Naive B cell (primary cell): ENCODE data around the gene RAB21. TPM values are rescaled to one million over a fixed set of nuclear protein-coding genes. Genes with fewer than 3 reads are reported as not detected.
"Not testable (repeated sequence)": the region's sequence is repeated elsewhere in the genome, so short reads cannot be mapped to it uniquely, and the experiment has no call there.

Experiments
- ATAC-seq, 2 donors: fragments of 150-1000 bp; cut with Tn5 transposase; 2 replicates each; pipeline ENCODE4 v1.10.0; 2021; ENCODE audit warnings: low read depth in 2 of 2, mild to moderate bottlenecking in 2 of 2, moderate library complexity in 2 of 2
- DNase-seq: peaks from one replicate; pipeline ENCODE4 v3.0.0; 2022
- H3K27ac Mint-ChIP-seq, 6 donors: one replicate each; pipeline ENCODE4 v1.8.0; 2020 to 2022; ENCODE audit warnings: mild to moderate bottlenecking in 6 of 6, mixed read lengths in 6 of 6, moderate library complexity in 5 of 6, inconsistent platforms in 2 of 6
- H3K27me3 Mint-ChIP-seq, 3 donors: one replicate each; pipeline ENCODE4 v1.8.0; 2021 to 2022; ENCODE audit warnings: mixed read lengths in 3 of 3, mild to moderate bottlenecking in 1 of 3
- H3K36me3 Mint-ChIP-seq, 2 donors: one replicate each; pipeline ENCODE4 v1.8.0; 2020 to 2022; ENCODE audit warnings: mixed read lengths in 2 of 2, inconsistent platforms in 1 of 2, mild to moderate bottlenecking in 1 of 2
- H3K4me1 Mint-ChIP-seq, 3 donors: one replicate each; pipeline ENCODE4 v1.8.0; 2020 to 2022; ENCODE audit warnings: mixed read lengths in 3 of 3, inconsistent platforms in 1 of 3, mild to moderate bottlenecking in 1 of 3, moderate library complexity in 1 of 3
- H3K4me3 Mint-ChIP-seq, 8 donors: one replicate each; pipeline ENCODE4 v1.8.0; 2020 to 2022; ENCODE audit warnings: mild to moderate bottlenecking in 8 of 8, mixed read lengths in 8 of 8, moderate library complexity in 8 of 8, inconsistent platforms in 2 of 8
- H3K9me3 Mint-ChIP-seq, 7 donors: one replicate each; pipeline ENCODE4 v1.8.0; 2020 to 2022; ENCODE audit warnings: mixed read lengths in 7 of 7, mild to moderate bottlenecking in 5 of 7, inconsistent platforms in 2 of 7, moderate library complexity in 1 of 7
- polyA plus RNA-seq, 6 donors: library from polyadenylated mRNA; unstranded; fragments of 300-500 nt; fragmentation: Illumina TruSeq; gene quantifications; one replicate each; pipeline ENCODE4 v1.2.3, GENCODE V29; 2021; ENCODE audit warnings: low read depth in 6 of 6

Gene RAB21
- polyA plus RNA-seq, 6 donors from 2014 or later, result 33.1 to 61.4 (median 37.1) TPM

DNA sequence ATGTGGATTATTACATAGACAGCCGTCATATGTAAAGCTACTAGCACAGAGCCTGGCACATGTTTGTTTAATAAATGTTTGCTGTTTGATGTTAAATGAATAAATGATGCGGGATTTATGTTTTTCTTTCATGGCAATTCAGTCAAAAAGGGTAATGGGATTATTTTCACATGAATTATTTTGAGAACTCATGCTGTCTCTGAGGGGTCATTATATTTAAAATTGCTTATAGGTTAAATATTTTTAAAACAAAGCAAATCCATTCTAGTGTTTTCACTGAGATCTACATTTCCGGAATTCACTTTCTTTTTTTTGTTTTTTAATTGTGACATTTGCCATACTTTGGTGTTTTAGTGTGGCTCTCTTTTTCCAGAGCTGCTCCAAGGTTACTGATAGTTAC, 5.3 kb downstream of the RAB21 start:
- H3K4me3 Mint-ChIP-seq, result peak overlapping the region in 1 of 8 donors; percentile 68
- H3K9me3 Mint-ChIP-seq, result peaks cover 0 to 36% (median 25%) of the 10 kb centered on the region in 7 donors
- no peak for ATAC-seq
- H3K36me3 Mint-ChIP-seq, result peaks cover 32 to 34% of the 10 kb centered on the region in 2 donors
- DNase-seq, result no peak
- peaks cover 32 to 59% (median 54%) of the 10 kb centered on the region in 3 donors for H3K4me1 Mint-ChIP-seq
- H3K27ac Mint-ChIP-seq, result peak overlapping the region in 1 of 6 donors; percentile 58
- H3K27me3 Mint-ChIP-seq, result no peaks in the 10 kb centered on the region

GRCh38 chr12:71760471-71760870, 5.8 kb downstream of the RAB21 start:
- DNase-seq (no peak), ATAC-seq (no peak)
- Mint-ChIP-seq H3K4me3 (peak overlapping the region in 1 of 8 donors; percentile 25), H3K27ac (peak overlapping the region in 2 of 6 donors; percentile 21 to 58), H3K4me1 (peaks cover 38 to 62% (median 60%) of the 10 kb centered on the region in 3 donors), H3K27me3 (no peaks in the 10 kb centered on the region), H3K36me3 (peaks cover 38 to 39% of the 10 kb centered on the region in 2 donors), H3K9me3 (peaks cover 0 to 36% (median 25%) of the 10 kb centered on the region in 7 donors)

GRCh38 chr12:71761354-71761753, 6.7 kb downstream of the RAB21 start:
- Mint-ChIP-seq H3K4me1 (peaks cover 36 to 62% (median 58%) of the 10 kb centered on the region in 3 donors), H3K36me3 (peaks cover 38 to 41% of the 10 kb centered on the region in 2 donors), H3K27ac (peak overlapping the region in 1 of 6 donors; percentile 58), H3K9me3 (peaks cover 0 to 36% (median 25%) of the 10 kb centered on the region in 7 donors)
- not testable (repeated sequence) for ATAC-seq, H3K4me3 Mint-ChIP-seq, H3K27me3 Mint-ChIP-seq, DNase-seq

DNA sequence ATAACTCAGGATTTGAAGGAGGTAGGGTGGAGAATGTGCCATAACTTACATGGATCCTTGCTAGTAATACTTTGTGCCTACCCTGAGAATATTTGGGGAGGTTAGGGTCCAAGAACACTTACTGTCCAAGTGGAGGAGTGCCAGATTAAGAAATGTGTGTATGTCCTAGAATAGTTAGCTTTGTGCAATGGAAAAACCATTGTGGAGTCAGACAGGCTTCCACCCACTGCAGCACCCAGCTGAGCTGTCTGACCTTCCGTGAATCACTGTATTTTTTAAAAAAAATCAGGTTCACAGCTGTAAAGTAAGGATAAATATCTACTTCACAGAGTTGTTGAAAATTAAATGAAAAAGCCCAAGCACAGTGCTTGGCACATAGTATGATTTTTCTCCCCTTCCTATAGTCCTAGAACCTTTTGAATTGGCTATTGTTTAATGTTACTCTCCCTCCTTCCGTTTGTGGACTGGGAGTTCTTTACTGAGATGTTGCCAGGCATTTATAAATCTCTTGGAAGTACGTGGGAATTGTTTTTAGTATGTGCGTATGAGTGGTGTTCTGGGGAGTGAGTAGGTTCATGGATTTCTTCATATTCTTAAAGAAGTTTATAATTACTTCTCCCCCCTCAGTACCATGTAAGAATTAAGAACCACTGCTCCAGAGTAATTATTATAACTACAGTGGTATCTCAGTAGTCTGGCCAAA, 9.2 kb downstream of the RAB21 start:
- H3K36me3 Mint-ChIP-seq, result peaks cover 36 to 38% of the 10 kb centered on the region in 2 donors
- peak overlapping the region in 2 of 6 donors; percentile 29 to 68 for H3K27ac Mint-ChIP-seq
- peak overlapping the region in 1 of 8 donors; percentile 71 for H3K4me3 Mint-ChIP-seq
- H3K27me3 Mint-ChIP-seq, result no peaks in the 10 kb centered on the region
- DNase-seq, result no peak
- H3K4me1 Mint-ChIP-seq, result peaks cover 44 to 65% (median 58%) of the 10 kb centered on the region in 3 donors
- H3K9me3 Mint-ChIP-seq, result peaks cover 0 to 35% (median 25%) of the 10 kb centered on the region in 7 donors
- ATAC-seq, result no peak

DNA sequence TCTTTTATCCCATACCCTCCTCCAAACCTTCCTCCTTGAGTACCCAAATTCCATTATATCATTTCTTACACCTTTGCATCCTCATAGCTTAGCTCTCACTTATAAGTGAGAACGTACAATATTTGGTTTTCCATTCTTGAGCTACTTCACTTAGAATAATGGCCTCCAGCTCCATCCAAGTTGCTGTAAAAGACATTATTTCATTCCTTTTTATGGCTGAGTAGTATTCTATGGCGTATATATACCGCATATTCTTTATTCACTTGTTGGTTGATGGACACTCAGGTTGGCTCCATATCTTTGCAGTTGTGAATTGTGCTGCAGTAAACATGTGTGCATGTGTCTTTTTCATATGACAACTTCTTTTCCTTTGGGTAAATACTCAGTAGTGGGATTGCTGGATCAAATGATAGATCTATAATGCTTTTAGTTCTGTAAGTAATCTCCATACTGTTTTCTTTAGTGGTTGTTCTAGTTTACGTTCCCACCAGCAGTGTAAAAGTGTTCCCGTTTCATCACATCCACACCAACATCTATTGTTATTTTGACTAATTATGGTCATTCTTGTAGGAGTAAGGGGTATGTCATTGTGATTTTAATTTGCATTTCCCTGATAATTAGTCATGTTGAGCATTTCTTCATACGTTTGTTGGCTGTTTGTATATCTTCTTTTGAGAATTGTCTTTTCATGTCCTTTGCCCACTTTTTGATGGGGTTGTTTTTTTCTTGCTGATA, 10.1 kb downstream of the RAB21 start:
- peak overlapping the region in 2 of 6 donors; percentile 39 for H3K27ac Mint-ChIP-seq
- ATAC-seq, result no peak
- H3K9me3 Mint-ChIP-seq, result peaks cover 0 to 25% (median 17%) of the 10 kb centered on the region in 7 donors
- H3K4me1 Mint-ChIP-seq, result peaks cover 44 to 63% (median 55%) of the 10 kb centered on the region in 3 donors
- peaks cover 27 to 28% of the 10 kb centered on the region in 2 donors for H3K36me3 Mint-ChIP-seq
- no peaks in the 10 kb centered on the region for H3K27me3 Mint-ChIP-seq
- no peak overlapping the region for H3K4me3 Mint-ChIP-seq
- no peak for DNase-seq

DNA sequence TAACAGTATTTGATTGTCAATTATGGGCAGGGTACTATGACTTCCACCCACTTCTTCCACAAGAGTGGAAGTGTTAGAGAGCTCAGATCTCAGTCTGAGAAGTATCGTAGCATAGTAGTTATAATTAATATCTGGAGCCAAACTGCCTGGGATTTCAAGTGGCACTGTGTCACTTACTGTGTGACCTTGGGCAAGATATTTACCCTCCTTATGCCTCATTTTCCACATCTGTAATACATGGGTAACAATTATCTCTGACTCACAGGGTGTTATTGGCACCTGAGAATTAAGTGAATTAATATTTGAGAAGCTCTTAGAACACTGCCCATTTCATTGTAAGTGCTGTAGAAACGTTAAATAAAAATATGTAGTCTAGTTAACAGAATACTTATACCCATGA, 11.5 kb downstream of the RAB21 start:
- Mint-ChIP-seq H3K27ac (peak overlapping the region in 2 of 6 donors; percentile 11 to 43), H3K4me1 (peaks cover 44 to 59% (median 49%) of the 10 kb centered on the region in 3 donors), H3K36me3 (peaks cover 16 to 23% of the 10 kb centered on the region in 2 donors), H3K27me3 (no peaks in the 10 kb centered on the region), H3K9me3 (peaks cover 0 to 13% (median 4%) of the 10 kb centered on the region in 7 donors), H3K4me3 (no peak overlapping the region)
- DNase-seq (no peak), ATAC-seq (no peak)

- ATAC-seq (no peak), DNase-seq (no peak)
- Mint-ChIP-seq H3K4me1 (peaks cover 44 to 59% (median 52%) of the 10 kb centered on the region in 3 donors), H3K27ac (peak overlapping the region in 2 of 6 donors; percentile 11 to 41), H3K36me3 (peaks cover 17 to 23% of the 10 kb centered on the region in 2 donors), H3K9me3 (peaks cover 0 to 13% (median 2%) of the 10 kb centered on the region in 7 donors), H3K4me3 (peak overlapping the region in 2 of 8 donors; percentile 7 to 55), H3K27me3 (no peaks in the 10 kb centered on the region)
Observed at GRCh38 chr12:71767183-71767582, 12.5 kb downstream of the RAB21 start.

- Mint-ChIP-seq H3K27ac (peak overlapping the region in 2 of 6 donors; percentile 46 to 88), H3K9me3 (peaks cover 0 to 10% (median 2%) of the 10 kb centered on the region in 7 donors), H3K4me1 (peaks cover 37 to 58% (median 48%) of the 10 kb centered on the region in 3 donors), H3K36me3 (peaks cover 16 to 19% of the 10 kb centered on the region in 2 donors), H3K4me3 (peak overlapping the region in 1 of 8 donors; percentile 40), H3K27me3 (no peaks in the 10 kb centered on the region)
- no peak for ATAC-seq
- no peak for DNase-seq
Observed at GRCh38 chr12:71768900-71769299, 14.2 kb downstream of the RAB21 start.

DNA sequence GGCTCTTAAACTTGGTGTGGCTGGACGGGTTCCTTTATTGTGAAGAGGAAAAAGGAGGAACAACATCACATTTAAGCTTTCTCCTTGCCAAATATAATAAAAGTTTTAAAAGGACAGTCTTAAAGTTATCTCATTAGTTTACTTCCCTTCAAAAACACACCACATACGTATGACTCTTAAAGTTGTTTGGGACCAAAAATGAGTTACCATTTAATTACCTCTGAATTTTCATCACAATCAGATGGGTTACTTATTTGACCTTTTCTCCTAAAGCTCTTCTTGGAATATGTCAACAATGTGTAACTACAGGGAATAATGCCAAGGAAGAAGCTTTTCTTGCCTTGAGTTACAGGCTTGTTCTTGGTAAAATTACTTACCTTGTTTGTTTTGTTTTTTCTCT, 16.4 kb downstream of the RAB21 start:
- Mint-ChIP-seq H3K27ac (no peak overlapping the region), H3K36me3 (peaks cover 13% of the 10 kb centered on the region in 2 donors), H3K9me3 (no peaks in the 10 kb centered on the region), H3K4me3 (no peak overlapping the region), H3K27me3 (no peaks in the 10 kb centered on the region), H3K4me1 (peaks cover 21 to 40% (median 34%) of the 10 kb centered on the region in 3 donors)
- ATAC-seq (no peak), DNase-seq (no peak)

DNA sequence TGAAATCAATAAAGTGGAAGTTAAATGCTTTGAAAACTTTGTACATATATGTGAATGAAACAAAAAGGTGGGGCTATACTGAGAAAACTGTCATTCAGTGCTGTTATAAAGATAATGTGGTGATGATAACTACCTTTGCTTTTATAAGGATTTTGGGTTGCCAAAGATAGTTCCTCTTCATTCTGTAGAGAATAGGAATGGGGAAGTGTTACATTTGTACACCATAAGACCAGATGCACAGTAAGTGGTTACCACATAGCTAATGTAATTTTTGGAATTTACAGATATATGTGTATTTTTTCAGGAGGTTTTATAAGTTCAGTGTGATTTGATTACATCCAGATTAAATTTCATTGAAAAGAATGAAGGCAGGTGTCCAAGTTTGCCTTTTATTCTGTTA, 18.1 kb downstream of the RAB21 start:
- peak in 1 of 2 donors; percentile 37 for ATAC-seq
- H3K4me1 Mint-ChIP-seq, result peaks cover 11 to 25% (median 19%) of the 10 kb centered on the region in 3 donors
- no peak for DNase-seq
- H3K9me3 Mint-ChIP-seq, result no peaks in the 10 kb centered on the region
- peak overlapping the region in 1 of 6 donors; percentile 27 for H3K27ac Mint-ChIP-seq
- H3K27me3 Mint-ChIP-seq, result no peaks in the 10 kb centered on the region
- H3K36me3 Mint-ChIP-seq, result peaks cover 13% of the 10 kb centered on the region in 2 donors
- H3K4me3 Mint-ChIP-seq, result no peak overlapping the region

- Mint-ChIP-seq H3K4me3 (no peak overlapping the region), H3K4me1 (peaks cover 12 to 24% (median 16%) of the 10 kb centered on the region in 3 donors), H3K9me3 (no peaks in the 10 kb centered on the region), H3K36me3 (peaks cover 2 to 14% of the 10 kb centered on the region in 2 donors), H3K27me3 (no peaks in the 10 kb centered on the region), H3K27ac (peak overlapping the region; percentile 9 to 75 (median 67))
- peak; percentile 39 for DNase-seq
- peak; percentile 40 to 50 for ATAC-seq
Observed at GRCh38 chr12:71780237-71780822, 25.7 kb downstream of the RAB21 start.

DNA sequence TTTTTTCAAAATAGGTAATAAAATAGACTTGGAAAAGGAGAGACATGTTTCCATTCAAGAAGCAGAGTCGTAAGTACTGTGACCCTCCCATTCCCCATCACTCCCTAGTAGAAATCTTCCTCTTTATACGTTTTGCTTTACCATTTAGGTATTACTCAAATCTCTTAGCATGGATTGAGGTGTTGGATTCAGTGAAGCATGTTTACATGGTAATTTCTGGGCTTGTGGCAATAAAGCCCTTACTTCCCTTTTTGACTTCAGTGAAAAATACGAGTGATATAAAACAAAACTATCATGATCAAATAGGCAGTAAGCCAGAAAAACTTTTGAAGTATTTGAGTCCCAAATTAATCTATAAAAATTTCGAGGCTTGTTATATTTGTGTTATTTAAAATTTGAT, 27.4 kb downstream of the RAB21 start:
- ATAC-seq (peak; percentile 90), DNase-seq (peak; percentile 54)
- no peaks in the 10 kb centered on the region for H3K9me3 Mint-ChIP-seq
- peaks cover 16 to 27% (median 16%) of the 10 kb centered on the region in 3 donors for H3K4me1 Mint-ChIP-seq
- H3K27me3 Mint-ChIP-seq, result no peaks in the 10 kb centered on the region
- H3K36me3 Mint-ChIP-seq, result peaks cover 7 to 22% of the 10 kb centered on the region in 2 donors
- no peak overlapping the region for H3K27ac Mint-ChIP-seq
- H3K4me3 Mint-ChIP-seq, result no peak overlapping the region

- Mint-ChIP-seq H3K36me3 (peaks cover 7 to 28% of the 10 kb centered on the region in 2 donors), H3K27ac (peak overlapping the region in 3 of 6 donors; percentile 41 to 58 (median 50)), H3K4me3 (no peak overlapping the region), H3K27me3 (no peaks in the 10 kb centered on the region), H3K4me1 (peaks cover 4 to 10% (median 7%) of the 10 kb centered on the region in 3 donors), H3K9me3 (no peaks in the 10 kb centered on the region)
- ATAC-seq (no peak), DNase-seq (no peak)
Observed at GRCh38 chr12:71786829-71787228, 32.2 kb downstream of the RAB21 start.
